HFFc6 (cell line): ENCODE data around the gene CTNNBL1. TPM values are rescaled to one million over a fixed set of nuclear protein-coding genes. Genes with fewer than 3 reads are reported as not detected.

Experiments
- DNase-seq: peaks from one replicate; pipeline ENCODE4 v3.0.0-alpha.2; 2018
- H3K27ac Mint-ChIP-seq: 2 replicates; pipeline ENCODE4 v1.8.0; 2020; ENCODE audit warnings: mild to moderate bottlenecking, mixed read lengths
- H3K27me3 Mint-ChIP-seq: 2 replicates; pipeline ENCODE4 v1.8.0; 2021; ENCODE audit warnings: mild to moderate bottlenecking, moderate library complexity, mixed read lengths; ENCODE audit not compliant: insufficient read depth
- H3K36me3 Mint-ChIP-seq: 2 replicates; pipeline ENCODE4 v1.8.0; 2021; ENCODE audit warnings: low read depth, mixed read lengths
- H3K4me1 Mint-ChIP-seq: 2 replicates; pipeline ENCODE4 v1.8.0; 2020; ENCODE audit warnings: low read depth, mixed read lengths
- H3K4me3 Mint-ChIP-seq: 2 replicates; pipeline ENCODE4 v1.8.0; 2020; ENCODE audit warnings: mild to moderate bottlenecking, moderate library complexity, mixed read lengths
- H3K9me3 Mint-ChIP-seq: 2 replicates; pipeline ENCODE4 v1.8.0; 2020; ENCODE audit warnings: mild to moderate bottlenecking, mixed read lengths
- long read RNA-seq: library from polyadenylated mRNA; unstranded; transcript quantifications from one replicate; pipeline ENCODE4 v2.0.0, GENCODE V29; 2019
- total RNA-seq, 6 experiments: library from RNA; stranded (reverse); fragmentation: NEBNext Ultra II Directional; extraction: Animal tissue kit (Norgen Biotek cat#: 25700); gene quantifications; 2 replicates in 1 of 6; 3 replicates in 5 of 6; pipeline ENCODE4 v1.2.3, GENCODE V29; 2021
- TF ChIP-seq, protein P1 (sequence below): fragments of 200-600 bp; sonication (generic); IDR thresholded peaks from 2 replicates; pipeline ENCODE4 v1.5.0; 2021; ENCODE audit warnings: antibody characterized with exemption, mild to moderate bottlenecking

The CTNNBL1 gene, protein sequence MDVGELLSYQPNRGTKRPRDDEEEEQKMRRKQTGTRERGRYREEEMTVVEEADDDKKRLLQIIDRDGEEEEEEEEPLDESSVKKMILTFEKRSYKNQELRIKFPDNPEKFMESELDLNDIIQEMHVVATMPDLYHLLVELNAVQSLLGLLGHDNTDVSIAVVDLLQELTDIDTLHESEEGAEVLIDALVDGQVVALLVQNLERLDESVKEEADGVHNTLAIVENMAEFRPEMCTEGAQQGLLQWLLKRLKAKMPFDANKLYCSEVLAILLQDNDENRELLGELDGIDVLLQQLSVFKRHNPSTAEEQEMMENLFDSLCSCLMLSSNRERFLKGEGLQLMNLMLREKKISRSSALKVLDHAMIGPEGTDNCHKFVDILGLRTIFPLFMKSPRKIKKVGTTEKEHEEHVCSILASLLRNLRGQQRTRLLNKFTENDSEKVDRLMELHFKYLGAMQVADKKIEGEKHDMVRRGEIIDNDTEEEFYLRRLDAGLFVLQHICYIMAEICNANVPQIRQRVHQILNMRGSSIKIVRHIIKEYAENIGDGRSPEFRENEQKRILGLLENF
- total RNA-seq, result 10 to 100 TPM; 49.7 to 62.4 (median 59.5) TPM
- long read RNA-seq, transcript CTNNBL1-201 (16 exons, 1,925 nt), result major isoform, 52 of 62 reads
- long read RNA-seq, partial matches to known transcripts, result 5 of 62 reads
- long read RNA-seq, other reads (novel, unspliced or antisense), result 5 of 62 reads

GRCh38 chr20:37693635-37694626 lies at the start of gene CTNNBL1:
TSS of gene CTNNBL1 (plus strand) at chr20:37694030. CDS start at chr20:37694123, 93 bp downstream.
- TF ChIP-seq, protein P1, sequence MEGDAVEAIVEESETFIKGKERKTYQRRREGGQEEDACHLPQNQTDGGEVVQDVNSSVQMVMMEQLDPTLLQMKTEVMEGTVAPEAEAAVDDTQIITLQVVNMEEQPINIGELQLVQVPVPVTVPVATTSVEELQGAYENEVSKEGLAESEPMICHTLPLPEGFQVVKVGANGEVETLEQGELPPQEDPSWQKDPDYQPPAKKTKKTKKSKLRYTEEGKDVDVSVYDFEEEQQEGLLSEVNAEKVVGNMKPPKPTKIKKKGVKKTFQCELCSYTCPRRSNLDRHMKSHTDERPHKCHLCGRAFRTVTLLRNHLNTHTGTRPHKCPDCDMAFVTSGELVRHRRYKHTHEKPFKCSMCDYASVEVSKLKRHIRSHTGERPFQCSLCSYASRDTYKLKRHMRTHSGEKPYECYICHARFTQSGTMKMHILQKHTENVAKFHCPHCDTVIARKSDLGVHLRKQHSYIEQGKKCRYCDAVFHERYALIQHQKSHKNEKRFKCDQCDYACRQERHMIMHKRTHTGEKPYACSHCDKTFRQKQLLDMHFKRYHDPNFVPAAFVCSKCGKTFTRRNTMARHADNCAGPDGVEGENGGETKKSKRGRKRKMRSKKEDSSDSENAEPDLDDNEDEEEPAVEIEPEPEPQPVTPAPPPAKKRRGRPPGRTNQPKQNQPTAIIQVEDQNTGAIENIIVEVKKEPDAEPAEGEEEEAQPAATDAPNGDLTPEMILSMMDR, result no peak
- peak within 1 kb of the TSS; percentile 98 for H3K4me3 Mint-ChIP-seq
- peaks cover 5% of the 10 kb centered on the region; the same call in 1 of the 2 replicates for H3K36me3 Mint-ChIP-seq
- peak; percentile 97 for DNase-seq
- peaks cover 24% of the 10 kb centered on the region for H3K4me1 Mint-ChIP-seq
- no peaks in the 10 kb centered on the region for H3K9me3 Mint-ChIP-seq
- peak within 1 kb of the TSS; percentile 84 for H3K27ac Mint-ChIP-seq
- peaks cover 5% of the 10 kb centered on the region; the same call in 1 of the 2 replicates for H3K27me3 Mint-ChIP-seq

- Mint-ChIP-seq H3K9me3 (no peaks in the 10 kb centered on the region), H3K27me3 (peaks cover 56% of the 10 kb centered on the region), H3K4me3 (no peak overlapping the region), H3K27ac (no peak overlapping the region), H3K4me1 (peaks cover 8% of the 10 kb centered on the region), H3K36me3 (no peaks in the 10 kb centered on the region)
- TF ChIP-seq, protein P1, result no peak
- no peak for DNase-seq
These were observed 49.2 kb upstream of the CTNNBL1 start for GRCh38 chr20:37644605-37645004.

- Mint-ChIP-seq H3K36me3 (no peaks in the 10 kb centered on the region), H3K27ac (no peak overlapping the region), H3K9me3 (no peaks in the 10 kb centered on the region), H3K27me3 (peaks cover 42% of the 10 kb centered on the region), H3K4me3 (no peak overlapping the region), H3K4me1 (peaks cover 8% of the 10 kb centered on the region)
- TF ChIP-seq, protein P1, result no peak
- no peak for DNase-seq
These were observed 45.9 kb upstream of the CTNNBL1 start for GRCh38 chr20:37647946-37648345.

GRCh38 chr20:37649017-37649416 lies 44.8 kb upstream of the CTNNBL1 start:
- no peak for DNase-seq
- no peak overlapping the region for H3K27ac Mint-ChIP-seq
- no peaks in the 10 kb centered on the region for H3K36me3 Mint-ChIP-seq
- peaks cover 8% of the 10 kb centered on the region for H3K4me1 Mint-ChIP-seq
- H3K9me3 Mint-ChIP-seq, result no peaks in the 10 kb centered on the region
- no peak overlapping the region for H3K4me3 Mint-ChIP-seq
- H3K27me3 Mint-ChIP-seq, result peaks cover 47% of the 10 kb centered on the region
- TF ChIP-seq, protein P1, result no peak
